Karpas-422 (cell line): Measurements from ENCODE around the gene SORCS2. TPM values are rescaled to one million over a fixed set of nuclear protein-coding genes. Genes with fewer than 3 reads are reported as not detected.
"Not testable (repeated sequence)": the region's sequence is repeated elsewhere in the genome, so short reads cannot be mapped to it uniquely, and the experiment has no call there.

Source experiments
- DNase-seq: peaks from one replicate; pipeline ENCODE4 v3.0.0-alpha.2; 2015
- H2AFZ ChIP-seq: fragments of 200-600 bp; sonication (generic); 2 replicates; pipeline ENCODE4 v1.6.1; 2014; ENCODE audit warnings: antibody characterized with exemption, low read length, mixed read lengths
- H3K27ac ChIP-seq: fragments of 200-600 bp; sonication (generic); 2 replicates; pipeline ENCODE4 v1.5.1; 2014; ENCODE audit warnings: mild to moderate bottlenecking, low read length, moderate library complexity
- H3K27me3 ChIP-seq: fragments of 200-600 bp; sonication (generic); 2 replicates; pipeline ENCODE4 v1.6.1; 2014; ENCODE audit warnings: low read length, mixed read lengths
- H3K36me3 ChIP-seq: fragments of 200-600 bp; sonication (generic); 2 replicates; pipeline ENCODE4 v1.6.1; 2014; ENCODE audit warnings: low read length, mixed read lengths; ENCODE audit not compliant: insufficient read depth
- H3K4me1 ChIP-seq: fragments of 200-600 bp; sonication (generic); 2 replicates; pipeline ENCODE4 v1.6.1; 2014; ENCODE audit warnings: mild to moderate bottlenecking, low read length, mixed read lengths
- H3K4me2 ChIP-seq: fragments of 200-600 bp; sonication (generic); 2 replicates; pipeline ENCODE4 v1.6.1; 2014; ENCODE audit warnings: low read length, low read depth, mild to moderate bottlenecking; ENCODE audit not compliant: poor library complexity, severe bottlenecking
- H3K4me3 ChIP-seq: fragments of 200-600 bp; sonication (generic); 2 replicates; pipeline ENCODE4 v1.5.1; 2014; ENCODE audit warnings: mild to moderate bottlenecking, antibody characterized with exemption, low read length, mixed read lengths
- H3K79me2 ChIP-seq: fragments of 200-600 bp; sonication (generic); 2 replicates; pipeline ENCODE4 v1.6.1; 2014; ENCODE audit warnings: mild to moderate bottlenecking, low read length, mixed read lengths
- H3K9ac ChIP-seq: fragments of 200-600 bp; sonication (generic); 2 replicates; pipeline ENCODE4 v1.6.0; 2014; ENCODE audit warnings: low read length
- H3K9me2 ChIP-seq: fragments of 200-600 bp; sonication (generic), shearing (Covaris generic); replicated peaks from 2 replicates; pipeline ENCODE4 v1.6.0; 2014; ENCODE audit warnings: mild to moderate bottlenecking, low read length, moderate library complexity; ENCODE audit not compliant: insufficient read depth
- H3K9me3 ChIP-seq: fragments of 300-700, 200-600 bp; sonication (generic); 2 replicates; pipeline ENCODE4 v1.6.1; 2014; ENCODE audit warnings: low read length, mixed read lengths
- H4K20me1 ChIP-seq: fragments of 200-600 bp; sonication (generic); 2 replicates; pipeline ENCODE4 v1.6.1; 2014; ENCODE audit warnings: mild to moderate bottlenecking, antibody characterized with exemption, low read length, low read depth; ENCODE audit not compliant: insufficient read depth
- total RNA-seq: library from RNA; depleted of rRNA; stranded (reverse); fragments of >200 nt; shearing (Covaris generic); gene quantifications from 2 replicates; pipeline ENCODE4 v1.2.3, GENCODE V29; 2014; ENCODE audit warnings: low replicate concordance

Gene SORCS2
- total RNA-seq, 1 experiment from 2014 or later: not detected

DNA sequence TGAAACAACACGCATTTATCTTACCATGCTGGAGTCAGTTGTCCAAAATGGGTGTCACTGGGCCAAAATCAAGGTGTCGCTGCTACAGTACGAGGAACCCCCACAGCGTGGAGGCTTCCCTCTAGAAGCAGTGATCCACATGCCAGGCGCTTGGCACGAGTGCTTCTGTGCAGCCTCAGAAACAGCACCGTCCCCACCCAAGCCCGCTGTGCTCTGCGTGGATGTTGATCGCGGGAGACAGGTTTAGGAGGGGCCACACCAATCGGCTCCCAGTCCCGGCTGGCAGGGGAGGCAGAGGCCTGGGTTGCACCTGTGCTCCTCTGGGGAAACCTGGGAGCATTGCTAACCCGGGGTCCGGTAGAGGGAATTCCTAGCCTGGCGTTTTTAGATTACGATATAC lies 407.9 kb downstream of the SORCS2 start:
- Histone ChIP-seq H3K9me2 (no peaks in the 10 kb centered on the region), H3K4me1 (no peaks in the 10 kb centered on the region), H3K79me2 (no peaks in the 10 kb centered on the region), H3K4me3 (no peak overlapping the region), H3K4me2 (no peak overlapping the region), H3K27ac (no peak overlapping the region), H3K27me3 (no peaks in the 10 kb centered on the region), H4K20me1 (no peaks in the 10 kb centered on the region), H2AFZ (no peak overlapping the region), H3K9ac (no peak overlapping the region), H3K9me3 (no peaks in the 10 kb centered on the region), H3K36me3 (no peaks in the 10 kb centered on the region)
- no peak for DNase-seq

DNA sequence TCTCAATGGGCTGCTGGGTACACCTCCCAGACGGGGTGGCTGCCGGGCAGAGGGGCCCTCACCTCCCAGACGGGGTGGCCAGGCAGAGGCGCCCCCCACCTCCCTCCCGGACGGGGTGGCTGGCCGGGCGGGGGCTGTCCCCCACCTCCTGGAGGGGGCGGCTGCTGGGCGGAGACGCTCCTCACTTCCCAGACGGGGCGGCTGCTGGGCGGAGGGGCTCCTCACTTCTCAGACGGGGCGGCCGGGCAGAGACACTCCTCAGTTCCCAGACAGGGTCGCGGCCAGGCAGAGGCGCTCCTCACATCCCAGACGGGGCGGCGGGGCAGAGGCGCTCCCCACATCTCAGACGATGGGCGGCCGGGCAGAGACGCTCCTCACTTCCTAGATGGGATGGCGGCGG lies 409.8 kb downstream of the SORCS2 start:
- H3K9me2 ChIP-seq, H3K9me3 ChIP-seq, H2AFZ ChIP-seq, H3K4me2 ChIP-seq, H3K27ac ChIP-seq, H3K4me1 ChIP-seq, H4K20me1 ChIP-seq, DNase-seq, H3K9ac ChIP-seq, H3K79me2 ChIP-seq, H3K27me3 ChIP-seq, H3K4me3 ChIP-seq, H3K36me3 ChIP-seq: not testable (repeated sequence)

DNA sequence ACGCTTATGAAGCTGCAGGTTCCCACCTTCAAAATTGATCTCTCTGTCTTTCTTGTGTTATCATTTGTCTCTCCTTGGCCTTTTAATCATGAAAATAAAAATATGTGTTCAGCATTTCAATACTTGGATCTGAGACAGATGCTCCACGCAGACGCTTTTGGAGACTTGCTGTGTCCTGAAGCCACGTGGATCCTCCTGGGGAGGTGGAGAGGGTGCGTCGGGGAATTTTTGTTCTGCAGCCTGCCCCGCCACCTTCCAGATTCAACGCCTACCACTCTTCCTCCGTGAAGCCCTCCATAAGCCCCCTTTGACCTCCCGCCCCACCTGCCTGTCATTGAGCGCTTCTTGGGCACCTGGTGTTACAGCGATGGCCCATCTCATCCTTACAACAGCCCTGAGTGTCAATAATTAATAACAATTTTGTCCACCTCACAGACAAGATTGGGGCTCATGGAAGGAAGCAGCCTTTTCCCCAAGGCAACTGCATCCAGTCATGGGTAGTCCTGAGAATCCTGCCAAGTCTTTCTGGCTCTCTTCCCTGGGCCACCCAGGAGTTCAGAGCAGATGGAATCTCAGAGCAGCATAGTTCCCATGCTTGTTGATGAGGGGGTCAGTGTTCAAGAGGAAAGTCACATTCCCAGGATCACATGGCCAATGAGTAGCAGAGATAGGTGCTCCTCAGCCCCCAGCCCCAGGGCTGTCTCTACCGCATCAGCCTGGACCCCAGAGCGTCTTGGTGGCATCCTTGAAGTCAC lies 415.0 kb downstream of the SORCS2 start:
- Histone ChIP-seq H3K4me2 (no peak overlapping the region), H3K36me3 (no peaks in the 10 kb centered on the region), H3K4me1 (no peaks in the 10 kb centered on the region), H4K20me1 (no peaks in the 10 kb centered on the region), H3K79me2 (no peaks in the 10 kb centered on the region), H3K4me3 (no peak overlapping the region), H2AFZ (no peak overlapping the region), H3K9me2 (no peaks in the 10 kb centered on the region), H3K27ac (no peak overlapping the region), H3K27me3 (no peaks in the 10 kb centered on the region), H3K9ac (no peak overlapping the region), H3K9me3 (no peaks in the 10 kb centered on the region)
- DNase-seq: no peak

- H3K36me3 ChIP-seq: no peaks in the 10 kb centered on the region
- H3K79me2 ChIP-seq: no peaks in the 10 kb centered on the region
- no peak overlapping the region for H3K27ac ChIP-seq
Observed at GRCh38 chr4:7608046-7608445, 415.7 kb downstream of the SORCS2 start.

DNA sequence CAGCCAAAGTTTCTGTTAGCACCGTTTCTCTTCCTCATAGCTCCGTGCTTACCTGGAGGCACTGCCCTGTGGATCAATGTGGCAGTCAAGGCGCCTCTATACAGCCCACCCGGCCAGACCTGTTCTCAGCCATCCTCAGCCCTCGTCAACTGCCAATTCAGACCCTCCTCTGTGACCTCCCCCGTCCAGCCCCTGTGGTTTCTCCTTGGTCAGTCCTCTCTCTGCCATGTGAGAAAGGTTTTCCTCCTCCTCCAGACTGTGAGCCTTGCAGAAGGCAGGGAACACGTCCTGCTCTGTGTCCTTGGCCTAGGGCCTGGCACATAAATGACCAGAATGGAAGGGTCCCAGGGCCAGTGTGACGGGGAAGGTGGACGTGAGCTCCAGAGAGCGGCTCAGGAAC lies 417.0 kb downstream of the SORCS2 start:
- Histone ChIP-seq H3K9ac (no peak overlapping the region), H3K9me2 (no peaks in the 10 kb centered on the region), H3K4me2 (no peak overlapping the region), H3K9me3 (no peaks in the 10 kb centered on the region), H3K27me3 (no peaks in the 10 kb centered on the region), H3K79me2 (no peaks in the 10 kb centered on the region), H3K4me3 (no peak overlapping the region), H2AFZ (no peak overlapping the region), H4K20me1 (no peaks in the 10 kb centered on the region), H3K4me1 (no peaks in the 10 kb centered on the region), H3K36me3 (no peaks in the 10 kb centered on the region), H3K27ac (no peak overlapping the region)
- no peak for DNase-seq

More at GRCh38 chr4:7608046-7608445, 415.7 kb downstream of the SORCS2 start:
- Histone ChIP-seq H3K4me3 (no peak overlapping the region), H3K27me3 (no peaks in the 10 kb centered on the region), H4K20me1 (no peaks in the 10 kb centered on the region), H3K9ac (no peak overlapping the region), H2AFZ (no peak overlapping the region), H3K4me2 (no peak overlapping the region), H3K9me2 (no peaks in the 10 kb centered on the region), H3K4me1 (no peaks in the 10 kb centered on the region), H3K9me3 (no peaks in the 10 kb centered on the region)
- DNase-seq: no peak

- H3K4me2 ChIP-seq: no peak overlapping the region
- no peak overlapping the region for H3K9ac ChIP-seq
- H2AFZ ChIP-seq: no peak overlapping the region
- H3K36me3 ChIP-seq: no peaks in the 10 kb centered on the region
- H3K9me3 ChIP-seq: no peaks in the 10 kb centered on the region
- no peaks in the 10 kb centered on the region for H3K9me2 ChIP-seq
- H3K27ac ChIP-seq: no peak overlapping the region
- H3K4me3 ChIP-seq: no peak overlapping the region
- H3K79me2 ChIP-seq: no peaks in the 10 kb centered on the region
- DNase-seq: no peak
- no peaks in the 10 kb centered on the region for H4K20me1 ChIP-seq
- no peaks in the 10 kb centered on the region for H3K27me3 ChIP-seq
- no peaks in the 10 kb centered on the region for H3K4me1 ChIP-seq
Observed at GRCh38 chr4:7610022-7610670, 417.8 kb downstream of the SORCS2 start.

- H3K27ac ChIP-seq: no peak overlapping the region
- H4K20me1 ChIP-seq: no peaks in the 10 kb centered on the region
- H3K4me3 ChIP-seq: no peak overlapping the region
- H3K27me3 ChIP-seq: no peaks in the 10 kb centered on the region
- no peaks in the 10 kb centered on the region for H3K79me2 ChIP-seq
- H3K9ac ChIP-seq: no peak overlapping the region
- no peak overlapping the region for H2AFZ ChIP-seq
- H3K4me1 ChIP-seq: no peaks in the 10 kb centered on the region
- DNase-seq: no peak
- H3K9me3 ChIP-seq: no peaks in the 10 kb centered on the region
- H3K36me3 ChIP-seq: no peaks in the 10 kb centered on the region
- no peaks in the 10 kb centered on the region for H3K9me2 ChIP-seq
- H3K4me2 ChIP-seq: no peak overlapping the region
Observed at GRCh38 chr4:7610841-7611240, 418.5 kb downstream of the SORCS2 start.

DNA sequence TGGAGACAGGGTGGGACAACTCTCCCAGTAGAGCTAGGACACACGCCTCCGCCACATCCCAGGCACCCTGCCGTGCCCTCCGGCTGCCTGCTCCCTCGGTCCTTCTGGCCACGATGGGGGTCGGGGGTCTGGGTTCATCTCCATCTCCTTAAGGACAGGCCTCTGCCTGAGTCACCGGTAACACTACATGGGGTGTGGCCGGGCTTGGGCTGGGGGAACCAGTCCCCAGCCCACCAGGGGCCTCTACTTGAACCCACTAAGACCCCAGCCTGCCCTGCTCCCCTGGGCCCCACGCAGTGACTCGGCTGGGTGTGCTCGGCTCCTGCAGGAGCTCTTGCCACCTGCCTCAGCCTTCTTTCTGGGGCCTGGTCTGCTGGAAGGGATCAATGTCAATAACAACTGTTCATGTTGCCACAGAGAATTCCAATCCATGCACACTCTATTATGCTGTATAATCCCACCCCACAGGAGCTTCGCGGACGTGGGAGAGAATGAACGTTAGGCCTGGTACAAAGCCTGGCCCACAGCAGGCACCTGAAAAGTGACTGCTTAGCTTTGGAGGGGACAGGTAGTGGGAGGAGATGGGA lies 420.1 kb downstream of the SORCS2 start:
- no peak for DNase-seq
- H3K9ac ChIP-seq: no peak overlapping the region
- no peaks in the 10 kb centered on the region for H4K20me1 ChIP-seq
- no peaks in the 10 kb centered on the region for H3K27me3 ChIP-seq
- H2AFZ ChIP-seq: no peak overlapping the region
- H3K4me1 ChIP-seq: no peaks in the 10 kb centered on the region
- no peak overlapping the region for H3K27ac ChIP-seq
- no peaks in the 10 kb centered on the region for H3K79me2 ChIP-seq
- H3K9me3 ChIP-seq: no peaks in the 10 kb centered on the region
- H3K4me3 ChIP-seq: no peak overlapping the region
- no peaks in the 10 kb centered on the region for H3K9me2 ChIP-seq
- no peak overlapping the region for H3K4me2 ChIP-seq
- H3K36me3 ChIP-seq: no peaks in the 10 kb centered on the region
